Vein endothelial cell (primary cell): ENCODE results near the gene PLA2G4A. TPM values are rescaled to one million over a fixed set of nuclear protein-coding genes. Genes with fewer than 3 reads are reported as not detected.

Experiments
- total RNA-seq: library from RNA; depleted of rRNA; stranded (reverse); fragments of >200 nt; gene quantifications from 2 replicates; pipeline ENCODE4 v1.2.3, GENCODE V29; 2012

The PLA2G4A gene
- 20.3 and 30.4 TPM in 2 replicates for total RNA-seq

DNA sequence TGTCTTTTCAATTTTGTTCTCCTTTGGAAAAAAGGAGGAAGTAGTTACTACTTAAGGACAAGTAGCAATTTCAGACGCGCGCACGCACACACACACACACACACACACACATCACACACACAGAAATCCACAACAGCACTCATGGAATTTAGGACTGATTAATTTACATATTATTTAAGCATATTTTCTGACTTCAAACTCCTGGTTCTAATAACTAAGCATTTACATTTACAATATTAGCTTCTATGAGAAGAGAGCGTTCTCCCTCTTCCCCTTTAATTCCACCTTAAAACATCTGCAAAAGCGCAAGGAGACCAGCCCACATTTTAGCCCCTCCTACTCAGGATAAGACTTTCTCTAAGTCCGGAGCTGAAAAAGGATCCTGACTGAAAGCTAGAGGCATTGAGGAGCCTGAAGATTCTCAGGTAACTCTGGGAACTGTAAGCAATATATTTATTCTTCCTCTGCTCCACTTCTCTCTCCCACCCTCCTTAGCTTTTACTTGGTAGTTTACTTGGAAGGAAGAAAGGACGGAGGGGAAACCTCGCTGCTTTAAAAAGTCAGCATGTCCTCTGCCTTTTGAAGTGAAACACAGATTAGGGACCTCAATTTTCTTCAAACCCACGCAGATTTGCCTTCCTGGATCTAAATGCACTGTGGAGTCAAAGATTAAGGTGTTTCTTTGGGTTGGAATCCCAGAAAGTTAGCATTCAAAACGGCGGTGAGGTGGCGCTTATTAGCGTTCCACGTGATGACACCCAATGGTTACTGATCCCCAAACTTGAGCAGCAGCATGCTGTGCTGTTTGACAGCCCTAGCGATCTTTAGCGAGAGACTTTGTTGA lies at the start of gene PLA2G4A:
PLA2G4A (plus strand) TSS at position 339 of the 844 bp plus-strand sequence. CDS start 25,406 bp downstream, outside the sequence.

Other genes with a start within 250 kb of the PLA2G4A start
- gene PTGS2, start 148.5 kb upstream of the PLA2G4A start, total RNA-seq: 16.5 and 28.7 TPM in 2 replicates